ENCODE data around the gene EPB41L2.
"Not testable (repeated sequence)": the region's sequence is repeated elsewhere in the genome, so short reads cannot be mapped to it uniquely, and the experiment has no call there.

EPB41L2 gene

GRCh38 chr6:130815200-130816071 is 247.6 kb downstream of the EPB41L2 start:
- no peak for TF ChIP-seq ZNF274 (IDR thresholded peaks at IDR 0.05; ENCODE audit: low read depth, low read length)
- H3K4me3 ChIP-seq (ENCODE audit: low read length) = no peak overlapping the region

GRCh38 chr6:130814506-130814905 is 248.5 kb downstream of the EPB41L2 start:
- H3K4me3 ChIP-seq (ENCODE audit: low read length) = no peak overlapping the region
- TF ChIP-seq ZNF274 (IDR thresholded peaks at IDR 0.05; ENCODE audit: low read depth, low read length) = no peak

DNA sequence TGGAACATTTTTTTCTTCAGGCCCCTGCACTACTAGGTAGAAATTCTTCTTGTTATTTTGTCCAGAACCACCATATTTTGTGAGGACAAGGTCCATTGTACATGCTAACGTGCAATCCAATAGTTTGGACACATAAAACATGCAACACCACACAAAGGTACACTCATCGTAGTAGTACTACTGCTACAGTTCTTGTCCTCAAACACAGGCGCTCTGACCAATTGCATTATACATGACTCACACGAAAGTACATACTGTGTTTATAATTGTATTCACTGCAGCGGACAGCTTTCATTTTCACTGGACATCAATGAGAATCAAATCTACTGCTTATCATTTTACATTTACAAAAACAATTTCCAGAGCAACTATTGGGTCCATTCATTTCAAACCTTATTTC is 251.1 kb downstream of the EPB41L2 start:
- no peak overlapping the region for H3K4me3 ChIP-seq (ENCODE audit: low read length)
- TF ChIP-seq ZNF274 (IDR thresholded peaks at IDR 0.05; ENCODE audit: low read depth, low read length) = no peak

DNA sequence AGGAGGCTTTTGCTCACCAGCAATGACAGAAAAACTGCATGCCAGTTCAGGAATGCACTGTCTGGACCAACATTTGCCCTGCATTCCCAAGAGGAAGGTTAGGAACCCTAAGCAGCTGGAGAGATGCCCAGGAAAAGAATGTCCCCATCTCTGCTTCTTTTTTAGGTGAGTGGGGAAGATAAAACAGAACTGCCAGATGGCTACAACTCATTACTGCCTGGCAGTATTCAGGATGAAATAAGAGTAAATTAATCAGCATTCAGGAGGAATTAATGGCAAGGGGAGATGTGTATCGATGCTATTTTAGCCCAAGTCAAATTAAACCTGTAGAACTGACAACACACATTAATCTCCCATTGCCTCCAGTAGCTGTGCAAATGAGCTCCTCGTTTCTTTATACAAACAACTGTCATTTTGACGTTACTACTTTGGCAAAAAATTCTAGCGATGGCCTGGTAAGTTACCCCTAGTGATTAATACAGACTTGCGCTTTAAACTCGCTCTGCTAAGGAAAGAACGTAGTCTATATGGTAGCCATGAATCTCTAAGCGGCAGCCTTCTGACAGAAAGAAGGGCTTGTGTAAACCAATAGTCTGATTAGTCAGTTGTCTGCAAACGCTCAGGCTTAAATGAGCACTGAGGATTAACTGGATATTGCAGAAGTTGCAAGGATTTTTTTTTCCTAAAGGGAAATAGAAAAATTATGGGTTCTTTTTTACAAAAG is 252.6 kb downstream of the EPB41L2 start:
- no peak overlapping the region for H3K4me3 ChIP-seq (ENCODE audit: low read length)
- no peak for TF ChIP-seq ZNF274 (IDR thresholded peaks at IDR 0.05; ENCODE audit: low read depth, low read length)

DNA sequence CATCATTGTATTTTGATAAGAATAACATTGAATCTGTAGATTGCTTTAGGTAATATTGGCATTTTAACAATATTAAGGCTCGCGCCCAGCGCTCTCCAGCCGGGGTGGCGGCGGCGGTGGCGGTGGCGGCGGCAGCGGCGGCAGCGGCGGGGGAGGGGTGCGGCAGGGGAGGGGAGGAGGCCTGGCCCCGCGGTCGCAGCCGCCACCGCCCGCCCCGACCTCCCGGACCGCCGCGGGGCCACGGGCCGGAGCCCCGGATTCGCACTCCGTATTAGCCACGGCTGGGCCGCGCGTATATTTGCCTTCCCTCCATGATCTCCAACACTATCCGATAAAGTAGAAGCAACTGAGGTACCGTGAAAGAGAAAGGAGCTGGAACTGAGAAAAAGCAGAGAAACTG is 261.7 kb downstream of the EPB41L2 start:
- not testable (repeated sequence) for H3K4me3 ChIP-seq (ENCODE audit: low read length)

DNA sequence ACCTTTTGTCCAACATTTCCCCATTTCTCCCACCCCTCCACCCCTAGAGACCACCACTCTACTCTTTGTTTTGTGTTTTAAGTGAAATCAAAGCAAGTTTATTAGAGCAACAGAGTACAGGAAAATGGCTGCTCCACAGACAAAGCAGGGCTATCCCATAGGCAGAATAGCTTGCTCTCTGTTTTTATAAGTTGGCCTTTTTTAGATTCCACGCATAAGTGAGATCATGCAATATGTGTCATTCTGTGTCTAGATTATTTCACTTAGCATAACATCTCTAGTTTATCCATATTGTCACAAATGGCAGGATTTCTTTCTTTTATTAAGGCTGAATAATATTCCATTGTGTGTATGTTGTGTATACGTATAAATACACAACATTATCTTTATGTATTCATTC is 266.0 kb downstream of the EPB41L2 start:
- TF ChIP-seq ZNF274 (IDR thresholded peaks at IDR 0.05; ENCODE audit: low read depth, low read length) = no peak
- no peak overlapping the region for H3K4me3 ChIP-seq (ENCODE audit: low read length)

DNA sequence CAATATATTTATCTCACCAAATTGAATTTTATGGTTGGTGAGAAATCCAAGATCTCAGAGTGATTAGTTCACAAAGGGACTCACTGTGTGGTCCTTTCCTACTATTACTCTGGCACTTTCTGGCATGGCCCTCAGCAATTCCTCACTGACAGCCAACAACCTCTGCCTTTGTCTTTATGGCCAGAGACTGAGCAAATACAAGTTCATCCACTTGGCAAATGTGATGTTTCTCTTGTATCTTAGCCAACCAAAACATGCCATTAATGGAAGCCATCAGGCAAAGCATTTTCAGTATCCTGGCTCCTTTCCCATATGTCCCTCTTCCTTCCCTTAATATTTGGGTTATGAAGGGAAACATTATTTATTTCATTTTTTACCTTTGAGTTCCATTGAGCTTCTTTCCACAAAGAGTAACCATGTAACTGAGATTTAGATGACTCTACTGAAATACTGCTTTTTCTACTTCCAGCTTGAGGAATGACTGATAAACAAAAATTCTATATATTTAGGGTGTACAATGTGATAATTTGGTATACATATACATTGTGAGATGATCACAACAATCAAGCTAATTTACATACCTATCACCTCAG is 266.6 kb downstream of the EPB41L2 start:
- TF ChIP-seq ZNF274 (IDR thresholded peaks at IDR 0.05; ENCODE audit: low read depth, low read length) = no peak
- H3K4me3 ChIP-seq (ENCODE audit: low read length) = no peak overlapping the region

DNA sequence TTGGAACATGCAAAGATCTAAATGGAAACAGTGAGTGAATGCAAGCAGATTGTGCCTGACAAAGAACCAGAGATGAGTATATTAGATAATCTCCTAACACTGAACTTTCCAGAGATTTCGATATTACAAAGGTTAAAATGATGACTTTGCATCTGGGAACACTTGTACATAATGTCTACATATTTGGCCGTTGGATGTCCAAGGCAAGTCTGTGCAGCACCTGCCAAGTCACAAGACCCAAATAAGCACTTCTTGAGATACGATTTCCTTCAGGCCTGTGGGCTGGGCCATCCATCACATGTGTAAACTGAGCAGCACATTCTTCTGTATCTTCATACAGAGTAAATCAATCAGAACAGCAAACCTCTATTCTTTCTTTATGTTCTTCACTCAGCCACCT is 268.3 kb downstream of the EPB41L2 start:
- H3K4me3 ChIP-seq (ENCODE audit: low read length) = no peak overlapping the region
- TF ChIP-seq ZNF274 (IDR thresholded peaks at IDR 0.05; ENCODE audit: low read depth, low read length) = no peak

DNA sequence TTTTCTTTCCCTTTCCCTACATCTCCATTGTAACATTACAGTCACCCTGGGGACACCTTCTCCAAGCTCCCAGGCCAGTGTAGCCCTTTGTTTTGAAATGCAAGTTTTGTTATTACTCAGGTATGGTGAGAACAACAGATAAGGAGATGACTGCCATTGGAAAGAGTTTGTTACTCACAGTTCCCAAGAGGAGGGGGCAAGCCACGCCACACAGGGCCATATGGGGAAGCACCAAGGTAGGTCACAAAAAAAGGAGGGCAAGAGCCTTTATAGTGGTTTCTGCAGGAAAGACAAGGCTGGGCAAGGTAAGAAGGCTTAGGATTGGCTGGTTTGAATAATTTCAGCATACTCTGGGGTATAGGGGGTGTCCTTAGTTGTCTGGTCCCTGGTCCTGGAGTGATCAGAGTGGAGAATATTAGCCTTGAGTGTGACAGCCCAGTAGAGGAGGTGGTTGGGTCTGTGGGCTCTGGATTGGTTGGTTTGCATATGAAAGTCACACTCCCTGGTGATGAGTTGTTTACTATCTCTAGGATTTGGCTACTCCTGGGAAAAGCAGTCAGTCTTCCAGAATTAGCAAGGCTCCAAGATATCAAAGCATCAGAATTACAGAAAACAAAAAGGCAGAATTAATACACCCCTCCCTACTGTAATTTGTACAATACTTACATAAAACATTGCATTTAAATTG is 268.9 kb downstream of the EPB41L2 start:
- TF ChIP-seq ZNF274 (IDR thresholded peaks at IDR 0.05; ENCODE audit: low read depth, low read length) = no peak
- no peak overlapping the region for H3K4me3 ChIP-seq (ENCODE audit: low read length)
